ENCODE data around the gene THSD4. TPM values are rescaled to one million over a fixed set of nuclear protein-coding genes. Genes with fewer than 3 reads are reported as not detected.
"Not testable (repeated sequence)": the region's sequence is repeated elsewhere in the genome, so short reads cannot be mapped to it uniquely, and the experiment has no call there.

The THSD4 gene
- total RNA-seq, 6 donors from 2014 or later, result 16.8 to 39.7 (median 21.7) TPM

- ATAC-seq (ENCODE audit: low FRiP score in 2 of 2), result no peak
- TF ChIP-seq POLR2A (IDR thresholded peaks at IDR 0.05), result no peak
- no peak for TF ChIP-seq EP300 (IDR thresholded peaks at IDR 0.05)
- TF ChIP-seq CTCF (IDR thresholded peaks at IDR 0.05), result no peak
- DNase-seq, result no peak
- Histone ChIP-seq H3K4me3 (no peak overlapping the region), H3K27ac (no peak overlapping the region), H3K4me1 (no peaks in the 10 kb centered on the region), H3K27me3 (no peaks in the 10 kb centered on the region), H3K36me3 (peaks cover 0 to 4% (median 0%) of the 10 kb centered on the region in 4 donors), H3K9me3 (no peaks in the 10 kb centered on the region)
- WGBS, 2 donors, result 93 to 100% methylated on average over 2 of the region's 2 CpGs
These were observed 144.6 kb downstream of the THSD4 start for GRCh38 chr15:71259866-71260265.

GRCh38 chr15:71261418-71261817, 146.1 kb downstream of the THSD4 start:
- no peak overlapping the region for H3K4me3 ChIP-seq
- no peaks in the 10 kb centered on the region for H3K4me1 ChIP-seq
- H3K27ac ChIP-seq, result no peak overlapping the region
- H3K27me3 ChIP-seq, result no peaks in the 10 kb centered on the region
- no peak for TF ChIP-seq EP300 (IDR thresholded peaks at IDR 0.05)
- TF ChIP-seq POLR2A (IDR thresholded peaks at IDR 0.05), result no peak
- ATAC-seq (ENCODE audit: low FRiP score in 2 of 2) (no peak), DNase-seq (no peak)
- WGBS, 2 donors, result 85 to 94% methylated on average over 2 of the region's 2 CpGs
- peaks cover 0 to 4% (median 0%) of the 10 kb centered on the region in 4 donors for H3K36me3 ChIP-seq
- H3K9me3 ChIP-seq, result no peaks in the 10 kb centered on the region

GRCh38 chr15:71261909-71262308, 146.6 kb downstream of the THSD4 start:
- no peak overlapping the region for H3K4me3 ChIP-seq
- H3K9me3 ChIP-seq, result no peaks in the 10 kb centered on the region
- no peak for ATAC-seq (ENCODE audit: low FRiP score in 2 of 2)
- no peak for DNase-seq
- no peaks in the 10 kb centered on the region for H3K27me3 ChIP-seq
- TF ChIP-seq EP300 (IDR thresholded peaks at IDR 0.05) (no peak), POLR2AphosphoS5 (IDR thresholded peaks at IDR 0.05) (no peak), CTCF (IDR thresholded peaks at IDR 0.05) (no peak), POLR2A (IDR thresholded peaks at IDR 0.05) (no peak)
- peaks cover 0 to 4% (median 0%) of the 10 kb centered on the region in 4 donors for H3K36me3 ChIP-seq
- H3K4me1 ChIP-seq, result no peaks in the 10 kb centered on the region
- H3K27ac ChIP-seq, result no peak overlapping the region
- WGBS, 2 donors, result 54 to 69% methylated on average over 6 of the region's 6 CpGs

- TF ChIP-seq CTCF (IDR thresholded peaks at IDR 0.05) (no peak), POLR2AphosphoS5 (IDR thresholded peaks at IDR 0.05) (no peak), POLR2A (IDR thresholded peaks at IDR 0.05) (no peak), EP300 (IDR thresholded peaks at IDR 0.05) (no peak)
- H3K27me3 ChIP-seq, result no peaks in the 10 kb centered on the region
- no peak overlapping the region for H3K27ac ChIP-seq
- WGBS, 2 donors, result 62 to 64% methylated on average over 3 of the region's 3 CpGs
- DNase-seq (no peak), ATAC-seq (ENCODE audit: low FRiP score in 2 of 2) (no peak)
- H3K9me3 ChIP-seq, result no peaks in the 10 kb centered on the region
- H3K4me3 ChIP-seq, result no peak overlapping the region
- H3K4me1 ChIP-seq, result no peaks in the 10 kb centered on the region
- H3K36me3 ChIP-seq, result peaks cover 0 to 4% (median 0%) of the 10 kb centered on the region in 4 donors
These were observed 147.3 kb downstream of the THSD4 start for GRCh38 chr15:71262599-71262998.

GRCh38 chr15:71265606-71266005, 150.3 kb downstream of the THSD4 start:
- not testable (repeated sequence) for DNase-seq; H3K9me3 ChIP-seq; H3K36me3 ChIP-seq; H3K27ac ChIP-seq; H3K27me3 ChIP-seq; H3K4me1 ChIP-seq; H3K4me3 ChIP-seq; ATAC-seq (ENCODE audit: low FRiP score in 2 of 2)
- WGBS, 2 donors, result 67% methylated on average over 8 of the region's 11 CpGs; no CpG with 5 or more reads in 1 of the 2 donors

GRCh38 chr15:71271327-71271726, 156.1 kb downstream of the THSD4 start:
- H3K4me3 ChIP-seq, result no peak overlapping the region
- no peaks in the 10 kb centered on the region for H3K36me3 ChIP-seq
- H3K4me1 ChIP-seq, result peaks cover 0 to 4% (median 0%) of the 10 kb centered on the region in 4 donors
- H3K27ac ChIP-seq, result no peak overlapping the region
- H3K27me3 ChIP-seq, result no peaks in the 10 kb centered on the region
- TF ChIP-seq POLR2AphosphoS5 (IDR thresholded peaks at IDR 0.05), result no peak
- no peak for TF ChIP-seq POLR2A (IDR thresholded peaks at IDR 0.05)
- TF ChIP-seq CTCF (IDR thresholded peaks at IDR 0.05), result no peak
- peaks cover 0 to 3% (median 0%) of the 10 kb centered on the region in 4 donors for H3K9me3 ChIP-seq
- ATAC-seq (ENCODE audit: low FRiP score in 2 of 2), result no peak
- no peak for DNase-seq

Data from upper lobe of left lung (tissue), 6 donors.